Osteoblast (primary cell): ENCODE measurements around the gene STARD9. TPM values are rescaled to one million over a fixed set of nuclear protein-coding genes. Genes with fewer than 3 reads are reported as not detected.
A peak's percentile ranks its signal among the peaks of the same experiment; 100 is the strongest.

Source experiments
- DNase-seq: peaks from one replicate; pipeline ENCODE4 v3.0.0; 2011; ENCODE audit warnings: low spot score, mixed read lengths; ENCODE audit not compliant: insufficient read length; ENCODE audit errors: missing footprints
- H2AFZ ChIP-seq: 2 replicates; pipeline ENCODE4 v1.6.0; 2011; ENCODE audit warnings: mild to moderate bottlenecking, low read length
- H3K27ac ChIP-seq: 2 replicates; pipeline ENCODE4 v1.5.1; 2011; ENCODE audit warnings: mild to moderate bottlenecking, low read depth, low read length, moderate library complexity
- H3K27me3 ChIP-seq: 2 replicates; pipeline ENCODE4 v1.6.0; 2012; ENCODE audit warnings: mild to moderate bottlenecking, control low read depth, inconsistent platforms, low read length, moderate library complexity; ENCODE audit not compliant: insufficient read depth
- H3K36me3 ChIP-seq: 2 replicates; pipeline ENCODE4 v1.5.1; 2011; ENCODE audit warnings: mild to moderate bottlenecking, low read length, control low read depth, moderate library complexity; ENCODE audit not compliant: insufficient read depth
- H3K4me1 ChIP-seq: 2 replicates; pipeline ENCODE4 v1.5.1; 2011; ENCODE audit warnings: mild to moderate bottlenecking, low read length, control low read depth, moderate library complexity; ENCODE audit not compliant: insufficient read depth
- H3K4me2 ChIP-seq: 2 replicates; pipeline ENCODE4 v1.6.0; 2011; ENCODE audit warnings: mild to moderate bottlenecking, low read length; ENCODE audit not compliant: insufficient read depth
- H3K4me3 ChIP-seq: fragments of 200-600 bp; sonication (generic); 3 replicates; pipeline ENCODE4 v1.5.1; 2012; ENCODE audit warnings: mild to moderate bottlenecking, low read length, inconsistent platforms; ENCODE audit not compliant: insufficient read depth
- H3K79me2 ChIP-seq: 2 replicates; pipeline ENCODE4 v1.6.0; 2012; ENCODE audit warnings: mild to moderate bottlenecking, low read length, control low read depth, inconsistent platforms; ENCODE audit not compliant: insufficient read depth
- H3K9me3 ChIP-seq: 2 replicates; pipeline ENCODE4 v1.5.1; 2011; ENCODE audit warnings: low read depth, low read length, control low read depth
- H4K20me1 ChIP-seq: 2 replicates; pipeline ENCODE4 v1.6.0; 2012; ENCODE audit warnings: mild to moderate bottlenecking, low read length, control low read depth; ENCODE audit not compliant: insufficient read depth
- CTCF ChIP-seq: IDR thresholded peaks from 2 replicates; pipeline ENCODE4 v1.5.1; 2011; ENCODE audit warnings: mild to moderate bottlenecking, low read depth, low read length, moderate library complexity; ENCODE audit errors: extremely low read depth
- total RNA-seq: library from RNA; depleted of rRNA; stranded (reverse); fragments of >200 nt; gene quantifications from 2 replicates; pipeline ENCODE4 v1.2.3, GENCODE V29; 2012

STARD9 gene
- total RNA-seq, 1 donor = 9.4 TPM

GRCh38 chr15:42737529-42738328 lies 162.3 kb downstream of the STARD9 start:
- peak; percentile 58 for DNase-seq

DNA sequence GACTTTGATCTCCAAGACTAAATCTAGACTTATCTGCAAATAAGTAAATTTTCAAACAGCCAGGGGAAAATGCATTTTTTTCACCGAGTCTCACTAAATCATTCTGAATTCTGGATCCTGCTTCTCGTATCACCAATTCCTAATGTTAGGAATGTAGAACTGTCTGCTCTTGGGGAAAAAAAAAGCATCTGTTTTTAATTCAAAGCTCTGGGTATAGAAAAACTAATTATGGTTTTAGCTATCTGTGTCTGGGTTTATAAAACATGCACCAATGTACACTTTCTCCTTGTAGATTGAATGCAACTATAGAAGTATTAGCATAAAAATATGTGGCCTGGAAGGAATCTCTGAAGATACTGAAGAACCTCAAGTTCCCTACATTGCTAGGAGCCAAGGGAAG lies 166.3 kb downstream of the STARD9 start:
- Histone ChIP-seq H3K4me3 (no peak overlapping the region), H3K4me2 (no peak overlapping the region), H3K4me1 (peaks cover 6% of the 10 kb centered on the region), H3K27me3 (no peaks in the 10 kb centered on the region), H4K20me1 (no peaks in the 10 kb centered on the region), H3K9me3 (no peaks in the 10 kb centered on the region), H3K27ac (no peak overlapping the region), H3K79me2 (peaks cover under 1% of the 10 kb centered on the region), H2AFZ (no peak overlapping the region), H3K36me3 (no peaks in the 10 kb centered on the region)
- DNase-seq = no peak
- no peak for TF ChIP-seq CTCF

More at GRCh38 chr15:42737529-42738328, 162.3 kb downstream of the STARD9 start:
- Histone ChIP-seq H3K4me2 (peak overlapping the region; percentile 93), H3K4me1 (peaks cover 11% of the 10 kb centered on the region), H4K20me1 (peaks cover 15% of the 10 kb centered on the region), H3K79me2 (peaks cover 26% of the 10 kb centered on the region), H3K9me3 (no peaks in the 10 kb centered on the region), H3K27me3 (no peaks in the 10 kb centered on the region), H3K27ac (peak overlapping the region; percentile 86), H3K4me3 (peak overlapping the region; percentile 92), H2AFZ (peak overlapping the region; percentile 96), H3K36me3 (peaks cover 25% of the 10 kb centered on the region)
- peak; percentile 34 for TF ChIP-seq CTCF

- Histone ChIP-seq H3K9me3 (no peaks in the 10 kb centered on the region), H2AFZ (no peak overlapping the region), H3K4me2 (no peak overlapping the region), H3K27ac (no peak overlapping the region), H3K27me3 (no peaks in the 10 kb centered on the region), H3K36me3 (no peaks in the 10 kb centered on the region), H3K4me1 (peaks cover 5% of the 10 kb centered on the region), H4K20me1 (no peaks in the 10 kb centered on the region), H3K4me3 (no peak overlapping the region), H3K79me2 (no peaks in the 10 kb centered on the region)
- no peak for TF ChIP-seq CTCF
- no peak for DNase-seq
Observed at GRCh38 chr15:42742149-42742548, 166.7 kb downstream of the STARD9 start.

DNA sequence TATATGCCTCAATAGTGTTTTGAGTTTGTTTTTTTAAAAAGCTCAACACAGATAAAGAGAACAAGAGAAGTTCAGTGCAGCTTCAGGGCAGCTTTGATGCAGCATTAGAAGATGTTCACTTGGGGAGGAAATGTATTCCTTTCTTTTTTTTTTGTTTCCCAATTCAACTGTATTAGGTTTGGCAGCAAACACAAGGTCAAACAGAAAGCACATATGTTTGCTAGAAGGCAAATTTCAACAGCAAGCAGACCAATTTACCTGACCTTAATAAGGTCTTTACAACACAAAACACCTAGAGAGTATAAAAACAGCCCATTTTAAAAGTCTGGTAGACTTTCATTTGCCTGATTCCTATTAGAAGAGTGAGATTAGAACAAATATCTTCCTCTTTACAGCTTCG lies 168.8 kb downstream of the STARD9 start:
- Histone ChIP-seq H3K36me3 (no peaks in the 10 kb centered on the region), H2AFZ (no peak overlapping the region), H3K9me3 (no peaks in the 10 kb centered on the region), H4K20me1 (no peaks in the 10 kb centered on the region), H3K4me3 (no peak overlapping the region), H3K79me2 (no peaks in the 10 kb centered on the region), H3K27me3 (no peaks in the 10 kb centered on the region), H3K27ac (no peak overlapping the region), H3K4me1 (no peaks in the 10 kb centered on the region), H3K4me2 (no peak overlapping the region)
- DNase-seq = no peak
- TF ChIP-seq CTCF = no peak
